Fibroblast of the aortic adventitia (primary cell): Measurements from ENCODE around the gene COL4A2. TPM values are rescaled to one million over a fixed set of nuclear protein-coding genes. Genes with fewer than 3 reads are reported as not detected.
A peak's percentile ranks its signal among the peaks of the same experiment; 100 is the strongest.

Experiments
- DNase-seq: peaks from one replicate; pipeline ENCODE4 v3.0.0-alpha.2; 2010; ENCODE audit warnings: low read depth
- H3K4me3 ChIP-seq: 2 replicates; pipeline ENCODE4 v1.5.1; 2011; ENCODE audit warnings: low read depth, mild to moderate bottlenecking, control low read depth, low read length, moderate library complexity
- CTCF ChIP-seq: IDR thresholded peaks from 2 replicates; pipeline ENCODE4 v1.5.1; 2011; ENCODE audit warnings: mild to moderate bottlenecking, low read length, control low read depth, inconsistent platforms; ENCODE audit not compliant: insufficient read depth
- total RNA-seq: library from RNA; depleted of rRNA; stranded (reverse); fragments of >200 nt; gene quantifications from 2 replicates; pipeline ENCODE4 v1.2.3, GENCODE V29; 2012; ENCODE audit warnings: low replicate concordance

The COL4A2 gene
- total RNA-seq, 1 donor = 53.3 TPM

- no peak overlapping the region for H3K4me3 ChIP-seq
- no peak for DNase-seq
- TF ChIP-seq CTCF = no peak
Measured at GRCh38 chr13:110369400-110369799, 62.3 kb downstream of the COL4A2 start.

- no peak overlapping the region for H3K4me3 ChIP-seq
- TF ChIP-seq CTCF = no peak
- DNase-seq = peak; percentile 19
Measured at GRCh38 chr13:110371550-110372465, 64.7 kb downstream of the COL4A2 start.

GRCh38 chr13:110372676-110373075, 65.6 kb downstream of the COL4A2 start:
- no peak for DNase-seq
- no peak for TF ChIP-seq CTCF
- no peak overlapping the region for H3K4me3 ChIP-seq

GRCh38 chr13:110373617-110374016, 66.5 kb downstream of the COL4A2 start:
- no peak for TF ChIP-seq CTCF
- no peak for DNase-seq
- H3K4me3 ChIP-seq = no peak overlapping the region

- no peak for TF ChIP-seq CTCF
- no peak for DNase-seq
- H3K4me3 ChIP-seq = no peak overlapping the region
Measured at GRCh38 chr13:110374431-110375370, 67.6 kb downstream of the COL4A2 start.

GRCh38 chr13:110376120-110376519, 69.0 kb downstream of the COL4A2 start:
- peak; percentile 16 for DNase-seq
- TF ChIP-seq CTCF = no peak
- no peak overlapping the region for H3K4me3 ChIP-seq
